ENCODE data around the gene HSDL1. TPM values are rescaled to one million over a fixed set of nuclear protein-coding genes. Genes with fewer than 3 reads are reported as not detected.
A peak's percentile ranks its signal among the peaks of the same experiment; 100 is the strongest.

HSDL1 gene
- total RNA-seq, 4 donors from 2014 or later: 8.3 to 22.8 (median 12.4) TPM

DNA sequence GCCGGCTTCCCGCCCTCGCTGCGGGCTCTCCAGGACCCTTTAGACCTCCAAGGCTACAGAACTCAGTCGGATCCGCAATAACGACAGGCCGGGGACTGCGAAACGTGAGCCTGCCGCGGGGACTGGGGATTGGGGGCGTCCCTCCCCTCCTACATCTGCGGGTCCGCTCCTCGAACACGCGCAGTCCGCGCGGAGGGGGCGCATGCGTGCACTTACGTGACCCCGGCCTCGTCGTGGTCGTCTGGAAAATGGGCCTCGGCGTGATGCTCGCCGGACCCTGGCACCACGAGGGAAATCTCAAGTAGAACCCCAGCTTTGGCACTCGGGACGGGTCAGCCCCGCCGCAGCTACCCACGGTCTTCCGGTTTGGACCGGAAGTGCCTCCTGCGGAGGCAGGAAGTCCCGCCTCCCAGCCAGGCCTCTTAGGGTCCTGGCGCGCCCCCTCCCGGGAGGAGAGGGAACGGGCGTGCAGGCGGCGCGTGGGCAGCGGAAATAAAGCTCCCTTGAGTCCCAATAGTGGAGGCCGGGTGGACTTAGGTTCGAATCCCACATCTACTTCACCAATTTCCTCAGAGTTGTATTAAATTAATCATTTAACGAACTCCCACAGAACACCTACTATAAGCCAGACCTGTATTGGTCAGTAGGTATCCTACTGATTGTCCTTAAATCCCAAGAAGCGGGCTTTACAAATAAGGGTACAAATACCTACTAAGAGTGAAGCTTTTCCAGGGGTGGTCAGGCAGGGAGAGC is 41.9 kb upstream of the HSDL1 start, which contains the start of gene TAF1C:
TAF1C (minus strand) TSS at position 373 of the 753 bp plus-strand sequence. CDS start 2,069 bp downstream, outside the sequence.
- peak within 1 kb of the TSS; percentile 38 for H3K27ac ChIP-seq
- peaks cover 20% of the 10 kb centered on the region for H3K4me1 ChIP-seq
- TF ChIP-seq, protein P1, sequence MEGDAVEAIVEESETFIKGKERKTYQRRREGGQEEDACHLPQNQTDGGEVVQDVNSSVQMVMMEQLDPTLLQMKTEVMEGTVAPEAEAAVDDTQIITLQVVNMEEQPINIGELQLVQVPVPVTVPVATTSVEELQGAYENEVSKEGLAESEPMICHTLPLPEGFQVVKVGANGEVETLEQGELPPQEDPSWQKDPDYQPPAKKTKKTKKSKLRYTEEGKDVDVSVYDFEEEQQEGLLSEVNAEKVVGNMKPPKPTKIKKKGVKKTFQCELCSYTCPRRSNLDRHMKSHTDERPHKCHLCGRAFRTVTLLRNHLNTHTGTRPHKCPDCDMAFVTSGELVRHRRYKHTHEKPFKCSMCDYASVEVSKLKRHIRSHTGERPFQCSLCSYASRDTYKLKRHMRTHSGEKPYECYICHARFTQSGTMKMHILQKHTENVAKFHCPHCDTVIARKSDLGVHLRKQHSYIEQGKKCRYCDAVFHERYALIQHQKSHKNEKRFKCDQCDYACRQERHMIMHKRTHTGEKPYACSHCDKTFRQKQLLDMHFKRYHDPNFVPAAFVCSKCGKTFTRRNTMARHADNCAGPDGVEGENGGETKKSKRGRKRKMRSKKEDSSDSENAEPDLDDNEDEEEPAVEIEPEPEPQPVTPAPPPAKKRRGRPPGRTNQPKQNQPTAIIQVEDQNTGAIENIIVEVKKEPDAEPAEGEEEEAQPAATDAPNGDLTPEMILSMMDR (IDR thresholded peaks at IDR 0.05): peak; percentile 91 to 98
- TF ChIP-seq POLR2AphosphoS5 (IDR thresholded peaks at IDR 0.05) (peak in 2 of 3 donors; percentile 40 to 83), EP300 (IDR thresholded peaks at IDR 0.05) (no peak), POLR2A (IDR thresholded peaks at IDR 0.05) (no peak)
- H3K9me3 ChIP-seq: no peaks in the 10 kb centered on the region
- H3K4me3 ChIP-seq: peak within 1 kb of the TSS; percentile 67
- WGBS: 16% methylated on average over 7 of the region's 55 CpGs
- no peaks in the 10 kb centered on the region for H3K27me3 ChIP-seq
- peaks cover 24% of the 10 kb centered on the region for H3K36me3 ChIP-seq
- peak; percentile 94 for DNase-seq (ENCODE audit: low spot score in 2 of 2)

DNA sequence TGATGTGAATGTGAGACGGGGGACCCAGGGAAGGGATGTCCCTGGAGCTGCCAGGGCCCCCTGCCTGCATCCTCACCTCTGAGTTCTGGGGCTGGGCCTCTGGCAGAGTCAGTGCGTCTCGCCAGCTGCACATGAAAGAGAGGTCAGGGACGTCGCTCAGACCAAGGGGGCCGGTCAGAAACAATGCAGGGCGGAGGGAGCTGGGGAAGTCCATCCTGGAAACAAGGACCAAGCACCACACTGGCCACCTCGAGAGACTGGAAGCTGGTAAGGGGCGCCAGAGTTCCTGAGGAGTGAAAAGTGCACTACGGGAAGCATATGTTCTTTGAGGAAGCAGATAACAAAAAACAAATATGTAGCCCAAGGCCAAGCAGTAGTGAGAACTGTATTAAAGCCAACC is 39.8 kb upstream of the HSDL1 start:
- Histone ChIP-seq H3K27ac (no peak overlapping the region), H3K4me1 (peaks cover 20% of the 10 kb centered on the region), H3K27me3 (no peaks in the 10 kb centered on the region), H3K4me3 (no peak overlapping the region), H3K36me3 (peaks cover 41% of the 10 kb centered on the region), H3K9me3 (no peaks in the 10 kb centered on the region)
- no peak for DNase-seq (ENCODE audit: low spot score in 2 of 2)
- 60% methylated on average over 10 of the region's 10 CpGs for WGBS
- no peak for TF ChIP-seq POLR2A (IDR thresholded peaks at IDR 0.05)
- no peak for TF ChIP-seq EP300 (IDR thresholded peaks at IDR 0.05)
- TF ChIP-seq, protein P1 (IDR thresholded peaks at IDR 0.05): no peak
- TF ChIP-seq POLR2AphosphoS5 (IDR thresholded peaks at IDR 0.05): no peak

DNA sequence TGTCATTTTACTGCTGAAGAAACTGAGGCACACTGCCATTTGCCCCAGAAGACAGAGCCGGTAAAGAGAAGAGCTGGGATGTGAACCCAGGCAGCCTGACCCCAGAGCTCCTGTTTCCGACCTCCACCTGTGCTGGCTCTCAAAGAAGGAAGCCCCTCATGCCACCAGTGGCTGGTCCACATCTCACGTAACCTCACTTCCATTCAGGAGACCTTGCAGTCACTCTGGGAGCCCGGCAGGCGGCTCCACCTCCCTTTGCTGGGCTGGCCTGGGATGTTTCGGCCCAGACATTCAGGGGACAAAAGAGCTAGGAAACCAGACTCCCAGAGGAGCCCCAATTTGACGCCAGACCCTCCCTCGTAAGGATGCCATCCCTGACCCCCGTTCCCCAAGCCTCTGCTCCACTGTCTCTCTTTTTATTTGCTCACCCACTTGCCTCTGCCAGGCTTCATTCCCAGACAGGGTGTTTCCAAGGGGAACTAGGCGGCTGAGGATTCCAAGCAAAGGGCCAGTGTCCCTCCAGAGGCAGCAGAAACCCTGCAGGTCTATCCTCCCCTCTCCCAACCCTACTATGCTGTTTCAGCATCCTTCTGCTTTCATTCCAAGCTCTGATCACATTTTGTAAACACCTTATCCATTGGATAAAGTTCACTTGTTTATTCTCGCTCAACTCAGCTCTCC is 39.1 kb upstream of the HSDL1 start:
- DNase-seq (ENCODE audit: low spot score in 2 of 2): no peak
- Histone ChIP-seq H3K27me3 (no peaks in the 10 kb centered on the region), H3K9me3 (no peaks in the 10 kb centered on the region), H3K36me3 (peaks cover 49% of the 10 kb centered on the region), H3K27ac (no peak overlapping the region), H3K4me3 (no peak overlapping the region), H3K4me1 (peaks cover 20% of the 10 kb centered on the region)
- TF ChIP-seq EP300 (IDR thresholded peaks at IDR 0.05) (no peak), POLR2A (IDR thresholded peaks at IDR 0.05) (no peak), POLR2AphosphoS5 (IDR thresholded peaks at IDR 0.05) (no peak)
- TF ChIP-seq, protein P1 (IDR thresholded peaks at IDR 0.05): no peak
- WGBS: 85% methylated on average over 11 of the region's 11 CpGs

DNA sequence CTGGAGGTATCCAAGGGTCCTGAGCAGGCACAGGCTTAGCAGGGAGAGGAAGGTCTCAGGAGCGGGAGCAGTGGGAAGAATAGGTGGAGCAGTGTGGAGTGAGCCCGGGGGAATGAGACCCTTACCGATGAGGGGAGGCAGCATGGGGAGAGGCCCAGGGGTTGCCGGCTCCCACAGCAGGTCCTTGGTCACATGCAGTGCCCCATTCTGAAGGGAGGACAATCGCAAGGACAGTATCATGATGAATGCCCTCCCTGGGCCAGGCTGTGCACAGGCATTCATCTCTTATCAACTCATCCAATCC is 38.5 kb upstream of the HSDL1 start:
- DNase-seq (ENCODE audit: low spot score in 2 of 2): no peak
- Histone ChIP-seq H3K27ac (no peak overlapping the region), H3K4me1 (peaks cover 20% of the 10 kb centered on the region), H3K9me3 (no peaks in the 10 kb centered on the region), H3K27me3 (no peaks in the 10 kb centered on the region), H3K36me3 (peaks cover 54% of the 10 kb centered on the region), H3K4me3 (no peak overlapping the region)
- 89% methylated on average over 3 of the region's 5 CpGs for WGBS
- TF ChIP-seq, protein P1 (IDR thresholded peaks at IDR 0.05): no peak
- TF ChIP-seq POLR2A (IDR thresholded peaks at IDR 0.05) (no peak), POLR2AphosphoS5 (IDR thresholded peaks at IDR 0.05) (no peak), EP300 (IDR thresholded peaks at IDR 0.05) (no peak)
